ENCODE data around the gene MFSD11. TPM values are rescaled to one million over a fixed set of nuclear protein-coding genes. Genes with fewer than 3 reads are reported as not detected.
A peak's percentile ranks its signal among the peaks of the same experiment; 100 is the strongest.
"Not testable (repeated sequence)": the region's sequence is repeated elsewhere in the genome, so short reads cannot be mapped to it uniquely, and the experiment has no call there.

Gene MFSD11
- total RNA-seq, 6 donors from 2014 or later = 23.9 to 49.2 (median 34.4) TPM

- H3K36me3 ChIP-seq = peaks cover 4 to 41% (median 30%) of the 10 kb centered on the region in 4 donors
- ATAC-seq (ENCODE audit: low FRiP score in 2 of 2) (no peak), DNase-seq (no peak)
- TF ChIP-seq CTCF (IDR thresholded peaks at IDR 0.05) (no peak), POLR2AphosphoS5 (IDR thresholded peaks at IDR 0.05) (no peak), EP300 (IDR thresholded peaks at IDR 0.05) (no peak), POLR2A (IDR thresholded peaks at IDR 0.05) (no peak)
- H3K4me3 ChIP-seq = no peak overlapping the region
- no peaks in the 10 kb centered on the region for H3K27me3 ChIP-seq
- H3K4me1 ChIP-seq = peaks cover 14 to 25% (median 23%) of the 10 kb centered on the region in 4 donors
- H3K27ac ChIP-seq = peak overlapping the region in 2 of 4 donors; percentile 2 to 36
- H3K9me3 ChIP-seq = no peaks in the 10 kb centered on the region
- WGBS, 2 donors = 73 to 76% methylated on average over 5 of the region's 5 CpGs
These were observed 2.6 kb downstream of the MFSD11 start for GRCh38 chr17:76740329-76741118.

- Histone ChIP-seq H3K27me3 (no peaks in the 10 kb centered on the region), H3K4me1 (peaks cover 12 to 22% (median 19%) of the 10 kb centered on the region in 4 donors), H3K4me3 (no peak overlapping the region), H3K9me3 (no peaks in the 10 kb centered on the region), H3K36me3 (peaks cover 10 to 51% (median 37%) of the 10 kb centered on the region in 4 donors), H3K27ac (no peak overlapping the region)
- ATAC-seq (ENCODE audit: low FRiP score in 2 of 2) = no peak
- DNase-seq = no peak
- no peak for TF ChIP-seq POLR2A (IDR thresholded peaks at IDR 0.05)
- TF ChIP-seq CTCF (IDR thresholded peaks at IDR 0.05) = no peak
- no peak for TF ChIP-seq POLR2AphosphoS5 (IDR thresholded peaks at IDR 0.05)
- no peak for TF ChIP-seq EP300 (IDR thresholded peaks at IDR 0.05)
These were observed 5.0 kb downstream of the MFSD11 start for GRCh38 chr17:76742958-76743357.

DNA sequence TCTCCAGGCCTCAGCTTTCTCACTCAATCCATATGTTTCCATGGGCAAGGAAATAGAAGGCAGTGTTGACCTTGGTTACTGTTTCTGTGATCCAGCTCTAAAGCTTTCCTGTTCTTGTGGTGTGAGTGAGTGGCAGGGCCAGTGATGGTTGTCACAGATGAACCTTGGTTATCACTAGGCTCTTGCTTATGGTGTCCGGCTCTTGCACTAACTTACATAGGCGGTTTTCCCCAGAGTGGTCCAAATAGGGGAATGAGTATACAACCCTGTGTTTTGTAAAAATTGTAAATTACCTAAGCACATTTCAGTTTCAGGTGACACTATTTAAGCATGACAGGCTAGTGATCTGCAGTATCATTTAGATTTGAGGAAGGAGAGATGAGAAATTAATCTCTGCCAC is 6.8 kb downstream of the MFSD11 start:
- 94 to 97% methylated on average over 2 of the region's 2 CpGs for WGBS, 2 donors
- Histone ChIP-seq H3K27ac (no peak overlapping the region), H3K4me1 (peaks cover under 1 to 8% (median 5%) of the 10 kb centered on the region in 4 donors), H3K9me3 (no peaks in the 10 kb centered on the region), H3K36me3 (peaks cover 10 to 61% (median 37%) of the 10 kb centered on the region in 4 donors), H3K4me3 (no peak overlapping the region), H3K27me3 (no peaks in the 10 kb centered on the region)
- TF ChIP-seq POLR2AphosphoS5 (IDR thresholded peaks at IDR 0.05) (no peak), EP300 (IDR thresholded peaks at IDR 0.05) (no peak), POLR2A (IDR thresholded peaks at IDR 0.05) (no peak), CTCF (IDR thresholded peaks at IDR 0.05) (no peak)
- ATAC-seq (ENCODE audit: low FRiP score in 2 of 2) (no peak), DNase-seq (no peak)

DNA sequence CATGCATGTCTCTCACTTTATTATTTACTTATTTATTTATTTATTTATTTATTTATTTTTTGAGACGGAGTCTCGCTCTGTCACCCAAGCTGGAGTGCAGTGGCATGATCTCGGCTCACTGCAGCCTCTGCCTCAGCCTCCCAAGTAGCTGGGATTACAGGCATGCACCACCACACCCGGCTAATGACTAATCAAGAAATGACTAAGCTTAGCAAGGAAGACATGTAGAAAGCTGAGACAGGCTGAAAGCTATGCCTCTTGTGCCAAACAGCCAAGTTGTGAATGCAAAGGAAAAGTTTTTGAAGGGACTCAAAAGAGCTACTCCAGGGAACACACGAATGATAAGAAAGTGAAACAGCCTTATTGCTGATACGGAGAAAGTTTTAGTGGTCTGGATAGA is 7.9 kb downstream of the MFSD11 start:
- not testable (repeated sequence) for H3K4me1 ChIP-seq; H3K27me3 ChIP-seq; H3K9me3 ChIP-seq; DNase-seq; H3K27ac ChIP-seq; H3K4me3 ChIP-seq; ATAC-seq (ENCODE audit: low FRiP score in 2 of 2)
- WGBS, 2 donors = 93 to 96% methylated on average over 6 of the region's 6 CpGs
- H3K36me3 ChIP-seq = peaks cover 10 to 64% (median 37%) of the 10 kb centered on the region in 4 donors

- no peaks in the 10 kb centered on the region for H3K27me3 ChIP-seq
- no peak for DNase-seq
- no peak for TF ChIP-seq CTCF (IDR thresholded peaks at IDR 0.05)
- TF ChIP-seq POLR2AphosphoS5 (IDR thresholded peaks at IDR 0.05) = no peak
- no peak for TF ChIP-seq EP300 (IDR thresholded peaks at IDR 0.05)
- TF ChIP-seq POLR2A (IDR thresholded peaks at IDR 0.05) = no peak
- no peak overlapping the region for H3K4me3 ChIP-seq
- peaks cover 10 to 63% (median 27%) of the 10 kb centered on the region in 4 donors for H3K36me3 ChIP-seq
- 61 to 67% methylated on average over 9 of the region's 9 CpGs for WGBS, 2 donors
- no peak for ATAC-seq (ENCODE audit: low FRiP score in 2 of 2)
- no peaks in the 10 kb centered on the region for H3K4me1 ChIP-seq
- peak overlapping the region in 2 of 4 donors; percentile 27 to 34 for H3K27ac ChIP-seq
- H3K9me3 ChIP-seq = no peaks in the 10 kb centered on the region
These were observed 9.9 kb downstream of the MFSD11 start for GRCh38 chr17:76747716-76748363.

All from upper lobe of left lung (tissue), 6 donors.